ENCODE data around the gene HEG1. TPM values are rescaled to one million over a fixed set of nuclear protein-coding genes. Genes with fewer than 3 reads are reported as not detected.

HEG1 gene
- total RNA-seq, 1 donor from 2014 or later = 14.4 TPM

GRCh38 chr3:125102470-125102869 is 46.7 kb upstream of the HEG1 start:
- H3K27me3 Mint-ChIP-seq (ENCODE audit: low read depth) = no peaks in the 10 kb centered on the region
- no peaks in the 10 kb centered on the region for H3K4me1 Mint-ChIP-seq
- H3K4me3 Mint-ChIP-seq = no peak overlapping the region
- no peak for TF ChIP-seq CTCF (IDR thresholded peaks at IDR 0.05; ENCODE audit: unreplicated experiment)
- no peak for DNase-seq (ENCODE audit: low spot score in 2 of 2, unreplicated experiment in 2 of 2)
- peaks cover 14% of the 10 kb centered on the region for H3K36me3 Mint-ChIP-seq
- no peak overlapping the region for H3K27ac Mint-ChIP-seq
- peaks cover 13% of the 10 kb centered on the region for H3K9me3 Mint-ChIP-seq

GRCh38 chr3:125098611-125099291 is 43.0 kb upstream of the HEG1 start:
- H3K4me3 Mint-ChIP-seq = no peak overlapping the region
- H3K27me3 Mint-ChIP-seq (ENCODE audit: low read depth) = no peaks in the 10 kb centered on the region
- no peak overlapping the region for H3K27ac Mint-ChIP-seq
- no peak for TF ChIP-seq CTCF (IDR thresholded peaks at IDR 0.05; ENCODE audit: unreplicated experiment)
- no peaks in the 10 kb centered on the region for H3K4me1 Mint-ChIP-seq
- peaks cover 6% of the 10 kb centered on the region for H3K36me3 Mint-ChIP-seq
- no peak for DNase-seq (ENCODE audit: low spot score in 2 of 2, unreplicated experiment in 2 of 2)
- H3K9me3 Mint-ChIP-seq = peaks cover 4% of the 10 kb centered on the region

GRCh38 chr3:125090649-125091048 is 34.9 kb upstream of the HEG1 start:
- Mint-ChIP-seq H3K4me3 (no peak overlapping the region), H3K4me1 (no peaks in the 10 kb centered on the region), H3K36me3 (peaks cover 8% of the 10 kb centered on the region), H3K27me3 (ENCODE audit: low read depth) (no peaks in the 10 kb centered on the region), H3K9me3 (peaks cover 11% of the 10 kb centered on the region), H3K27ac (no peak overlapping the region)
- DNase-seq (ENCODE audit: low spot score in 2 of 2, unreplicated experiment in 2 of 2) = no peak
- TF ChIP-seq CTCF (IDR thresholded peaks at IDR 0.05; ENCODE audit: unreplicated experiment) = no peak

GRCh38 chr3:125087768-125088391 is 32.1 kb upstream of the HEG1 start:
- no peak for DNase-seq (ENCODE audit: low spot score in 2 of 2, unreplicated experiment in 2 of 2)
- Mint-ChIP-seq H3K36me3 (peaks cover 10% of the 10 kb centered on the region), H3K4me1 (no peaks in the 10 kb centered on the region), H3K27me3 (ENCODE audit: low read depth) (no peaks in the 10 kb centered on the region), H3K27ac (no peak overlapping the region), H3K4me3 (no peak overlapping the region), H3K9me3 (peaks cover 11% of the 10 kb centered on the region)
- no peak for TF ChIP-seq CTCF (IDR thresholded peaks at IDR 0.05; ENCODE audit: unreplicated experiment)

GRCh38 chr3:125085166-125085565 is 29.4 kb upstream of the HEG1 start:
- Mint-ChIP-seq H3K27ac (no peak overlapping the region), H3K4me1 (no peaks in the 10 kb centered on the region), H3K27me3 (ENCODE audit: low read depth) (no peaks in the 10 kb centered on the region), H3K36me3 (peaks cover 6% of the 10 kb centered on the region), H3K9me3 (peaks cover 3% of the 10 kb centered on the region), H3K4me3 (no peak overlapping the region)
- TF ChIP-seq CTCF (IDR thresholded peaks at IDR 0.05; ENCODE audit: unreplicated experiment) = no peak
- DNase-seq (ENCODE audit: low spot score in 2 of 2, unreplicated experiment in 2 of 2) = no peak
